NCI-H128 (cell line): Measurements from ENCODE around the gene RSPRY1.

Experiments used
- DNase-seq: peaks from one replicate; lab custom pipeline; 2025; ENCODE audit not compliant: unreplicated experiment; lab: John Stamatoyannopoulos, UW

RSPRY1 gene

GRCh38 chr16:57185945-57186871, at the start of gene RSPRY1, which contains the start of gene PSME3IP1:
Gene RSPRY1, plus strand, starts transcription at chr16:57186329. Its CDS starts 18,330 bp downstream, at chr16:57204659.
Gene PSME3IP1, minus strand, starts transcription at chr16:57186039. Its CDS starts 12,185 bp downstream, at chr16:57173854.
- DNase-seq = peak; percentile 97

DNA sequence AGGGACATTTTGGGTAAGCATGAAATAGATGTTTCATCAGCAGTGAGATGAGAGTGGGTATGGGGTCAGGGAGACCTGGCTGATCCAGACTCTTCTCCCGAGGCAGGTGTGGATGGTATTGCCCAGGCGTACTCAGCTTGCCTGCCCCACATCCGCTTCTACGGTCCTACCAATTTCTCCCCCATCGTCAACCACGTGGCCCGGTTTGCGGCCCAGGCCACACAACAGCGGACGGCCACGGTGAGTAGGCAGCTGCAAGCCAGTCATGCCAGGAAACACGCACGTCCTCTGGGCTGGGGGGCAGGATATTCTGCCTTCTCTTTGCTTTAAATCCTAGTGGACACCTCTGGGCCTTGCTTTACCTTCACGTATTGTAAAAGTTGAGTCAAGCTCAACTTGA, 49.1 kb upstream of the RSPRY1 start:
- DNase-seq = no peak

DNA sequence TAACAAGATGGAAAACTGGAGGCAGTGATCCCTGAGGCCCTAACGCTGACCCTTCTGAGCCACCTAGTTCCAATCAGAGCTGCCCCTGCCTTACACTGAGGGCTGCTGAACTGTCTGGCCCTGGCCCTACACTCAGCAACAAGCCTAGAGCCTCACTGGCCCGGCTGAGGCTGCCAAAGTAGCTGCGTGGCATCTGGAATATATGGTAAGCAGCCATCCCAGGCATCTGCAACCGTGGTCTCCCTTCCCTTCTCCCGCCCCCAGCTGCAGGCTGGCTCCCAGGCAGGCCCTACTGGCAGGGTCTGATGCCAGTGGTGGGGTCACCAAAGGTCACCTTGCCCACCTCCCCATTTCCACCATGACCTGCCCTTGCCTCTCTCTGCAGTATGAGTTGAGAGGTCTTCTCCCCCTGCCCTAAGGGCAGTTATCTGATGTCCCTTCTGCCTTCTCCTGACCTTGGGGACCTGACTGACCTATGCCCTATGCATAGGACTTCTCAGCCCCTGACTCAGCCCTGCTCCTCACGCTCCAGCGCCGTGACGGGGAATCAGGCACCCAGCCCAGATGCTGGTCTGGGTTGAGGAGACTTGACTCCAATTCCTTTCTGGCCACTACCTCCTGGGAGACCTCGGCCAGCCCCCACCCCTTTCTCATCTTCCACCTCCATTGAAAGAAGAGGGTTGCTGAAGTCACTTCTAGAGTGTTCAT, 48.4 kb upstream of the RSPRY1 start:
- DNase-seq = no peak

- no peak for DNase-seq
Measured at GRCh38 chr16:57138281-57138935, 47.7 kb upstream of the RSPRY1 start.

GRCh38 chr16:57140931-57141668, 45.0 kb upstream of the RSPRY1 start:
- DNase-seq = no peak

DNA sequence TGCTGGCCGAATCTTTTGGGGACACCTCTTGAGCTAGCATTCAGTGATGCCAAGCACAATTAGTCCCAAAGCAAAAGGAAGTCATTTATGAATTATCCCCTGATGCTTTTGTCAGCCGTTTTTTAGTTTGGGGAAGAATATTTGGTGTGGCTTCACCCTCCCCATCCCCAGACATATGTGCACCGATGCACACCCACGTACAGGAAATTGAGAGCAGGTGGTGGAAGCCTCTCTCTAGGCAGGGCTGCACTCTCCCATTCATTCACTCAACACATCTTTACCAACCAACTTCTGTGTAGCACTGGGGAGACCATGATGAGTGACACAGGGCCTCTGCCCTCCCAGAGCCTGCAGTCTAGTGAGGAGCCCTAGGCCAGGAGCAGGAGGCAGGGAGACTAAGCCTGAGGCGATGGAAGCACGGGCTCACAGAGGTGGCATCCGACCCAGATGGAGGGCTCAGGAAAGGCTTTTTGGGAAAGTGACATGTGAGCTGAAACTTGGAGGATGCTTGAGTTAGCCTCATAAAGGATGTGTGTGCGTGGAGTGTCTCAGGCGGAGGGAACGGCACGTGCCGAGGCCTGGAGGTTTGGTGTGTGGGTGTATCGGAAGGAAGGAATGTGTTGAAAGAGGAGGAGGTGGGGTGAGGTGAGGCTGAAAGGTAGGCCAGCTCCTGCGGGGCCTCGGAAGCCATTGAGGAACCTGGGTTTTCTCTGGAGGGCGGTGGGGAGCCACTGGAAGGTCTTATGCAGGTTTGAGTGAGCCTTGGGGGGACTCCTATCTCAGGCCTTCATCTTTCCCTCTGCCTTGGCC, 44.1 kb upstream of the RSPRY1 start:
- DNase-seq = no peak

GRCh38 chr16:57143149-57143921, 42.8 kb upstream of the RSPRY1 start:
- DNase-seq = no peak

DNA sequence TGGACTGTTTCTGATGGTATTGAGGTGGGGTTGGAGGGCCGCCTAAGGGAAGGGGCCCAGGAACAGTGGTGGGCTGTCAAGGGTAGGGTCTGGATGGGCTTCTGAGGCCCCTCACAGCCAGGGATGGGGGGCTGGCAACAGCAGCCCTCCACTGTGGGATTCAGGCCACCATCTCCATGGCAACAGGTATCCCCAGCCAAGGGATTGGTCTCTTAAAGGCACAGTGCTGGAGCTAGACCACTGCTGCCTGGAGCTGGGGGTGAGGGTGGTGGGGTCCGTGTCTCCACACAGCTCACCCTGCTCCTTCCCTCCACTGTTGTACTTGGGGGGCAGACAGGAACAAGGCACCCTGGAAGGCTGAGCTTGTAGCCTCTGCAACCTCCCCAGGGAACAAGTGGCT, 42.1 kb upstream of the RSPRY1 start:
- DNase-seq = no peak

GRCh38 chr16:57145046-57146021, 40.8 kb upstream of the RSPRY1 start:
- DNase-seq = no peak

DNA sequence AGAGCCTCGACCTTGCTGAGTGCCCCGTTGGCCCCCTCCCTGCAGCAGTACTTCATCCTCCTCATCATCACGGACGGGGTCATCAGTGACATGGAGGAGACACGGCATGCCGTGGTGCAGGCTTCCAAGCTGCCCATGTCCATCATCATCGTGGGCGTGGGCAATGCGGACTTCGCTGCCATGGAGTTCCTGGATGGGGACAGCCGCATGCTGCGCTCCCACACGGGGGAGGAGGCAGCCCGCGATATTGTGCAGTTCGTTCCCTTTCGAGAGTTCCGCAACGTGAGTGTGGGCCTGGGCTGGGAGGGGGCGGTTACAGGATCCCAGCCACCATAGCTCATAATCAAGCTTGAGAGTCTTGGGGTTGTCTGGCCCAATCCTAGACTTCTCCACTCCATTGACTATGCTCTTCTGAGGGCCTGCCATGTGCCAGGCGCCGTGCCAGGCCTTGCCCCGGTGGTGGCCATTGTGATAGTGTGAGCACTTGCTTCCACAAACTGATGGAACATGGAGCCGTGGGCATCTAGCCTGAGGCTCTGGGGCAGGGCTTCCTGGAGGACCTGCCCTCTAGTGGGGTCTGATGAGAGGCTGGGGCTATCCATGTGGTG, 40.0 kb upstream of the RSPRY1 start:
- no peak for DNase-seq

- DNase-seq = no peak
Measured at GRCh38 chr16:57146735-57147134, 39.4 kb upstream of the RSPRY1 start.

DNA sequence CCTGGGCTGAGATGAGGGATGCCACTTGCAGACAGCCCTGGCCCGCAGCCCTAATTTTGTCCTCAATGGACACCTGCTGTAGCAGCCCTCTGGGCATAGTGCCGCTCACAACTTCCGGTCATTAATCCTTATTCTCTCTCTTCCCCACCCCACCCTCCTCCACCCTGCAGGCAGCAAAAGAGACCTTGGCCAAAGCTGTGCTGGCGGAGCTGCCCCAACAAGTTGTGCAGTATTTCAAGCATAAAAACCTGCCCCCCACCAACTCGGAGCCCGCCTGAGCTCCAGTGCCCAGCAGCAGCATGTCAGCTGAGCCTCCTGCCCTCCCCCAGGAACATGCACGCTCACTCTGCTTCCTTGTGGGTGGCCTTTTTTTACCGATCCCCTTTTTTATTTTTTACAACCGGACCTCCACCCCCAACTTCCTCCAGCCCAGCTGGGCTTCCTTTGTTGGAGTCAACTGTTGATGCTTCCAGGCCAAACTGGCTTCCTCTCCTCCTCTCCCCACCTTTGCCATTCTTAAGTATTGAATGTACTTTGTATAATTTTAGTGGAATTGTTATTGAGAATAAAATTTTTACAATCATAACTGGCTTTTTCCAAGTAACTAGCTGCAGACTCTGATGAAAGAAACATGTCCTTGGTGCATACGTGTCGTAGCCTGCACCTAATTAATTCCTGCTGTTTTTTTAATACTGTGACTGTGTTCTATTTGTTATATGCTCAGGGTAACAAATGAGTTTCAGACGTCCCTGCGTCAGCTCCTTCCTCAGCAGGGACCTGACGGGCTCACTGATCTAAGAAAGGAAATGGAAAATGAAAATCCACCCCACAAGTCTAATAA, 38.5 kb upstream of the RSPRY1 start:
- DNase-seq = no peak

- DNase-seq = no peak
Measured at GRCh38 chr16:57148481-57148880, 37.6 kb upstream of the RSPRY1 start.

DNA sequence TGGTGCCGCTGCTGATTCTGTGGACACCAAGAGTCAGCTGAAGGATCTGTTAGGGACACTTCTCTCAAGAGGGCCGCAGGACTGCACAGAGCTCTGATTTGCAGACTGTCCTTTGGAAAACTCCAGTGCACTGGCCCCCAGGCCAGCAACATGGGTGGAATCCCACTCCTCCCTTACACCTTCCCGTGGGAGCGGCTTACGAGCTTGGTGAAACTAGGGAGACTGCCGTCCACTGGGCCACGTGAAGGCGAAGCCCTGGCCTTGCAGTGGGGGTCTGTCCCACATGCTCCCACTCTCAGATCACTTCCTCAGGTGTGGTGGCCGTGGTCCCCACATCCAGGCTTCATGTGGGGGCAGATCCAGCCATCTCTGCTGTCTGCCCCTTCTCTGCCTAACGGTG, 36.7 kb upstream of the RSPRY1 start:
- DNase-seq = no peak

DNA sequence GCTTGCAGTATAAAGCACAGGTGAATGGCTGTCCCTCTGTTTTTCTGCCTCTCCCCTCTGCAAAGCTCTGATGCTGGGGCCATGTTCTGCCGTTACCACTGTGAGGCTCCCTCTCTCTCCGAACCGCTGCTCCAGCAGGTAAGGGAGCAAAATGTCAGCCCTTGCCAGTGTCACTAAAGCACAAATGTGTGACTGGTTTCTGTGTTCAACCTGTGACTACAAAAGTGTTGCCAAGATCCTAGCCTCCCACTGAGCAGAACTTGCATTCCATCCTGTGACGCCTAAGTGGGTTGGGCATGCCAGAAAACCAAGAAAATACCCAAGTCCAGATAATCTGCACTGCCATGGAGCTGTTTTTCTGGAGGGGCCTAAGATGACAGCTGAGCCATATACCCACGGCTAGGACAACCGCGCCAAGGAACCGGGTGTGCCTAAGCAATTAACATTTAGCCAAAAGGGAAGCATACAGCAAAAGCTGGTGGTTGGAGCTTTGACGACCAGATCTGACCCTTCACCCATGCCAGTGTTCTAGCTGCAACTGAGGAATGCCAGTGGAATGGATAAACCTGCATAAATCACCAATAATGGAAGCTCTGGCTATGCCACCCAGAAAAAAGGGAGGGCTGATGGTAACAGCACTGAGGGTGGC, 35.3 kb upstream of the RSPRY1 start:
- no peak for DNase-seq

GRCh38 chr16:57151369-57151768, 34.8 kb upstream of the RSPRY1 start:
- DNase-seq = no peak
